Mesenchymal stem cell (in vitro differentiated cells and primary cell): Measurements from ENCODE around the gene MACROD2.

Experiments
- DNase-seq: peaks from one replicate; pipeline ENCODE4 v3.0.0-alpha.2; 2013
- H2AFZ ChIP-seq: one replicate; pipeline ENCODE4 v1.6.1; 2013; ENCODE audit warnings: low read depth, mild to moderate bottlenecking, control low read depth, inconsistent platforms, low read length, moderate library complexity
- H2AK5ac ChIP-seq: 2 replicates; pipeline ENCODE4 v1.6.1; 2013; ENCODE audit warnings: low read length, moderate library complexity, mild to moderate bottlenecking, inconsistent platforms; ENCODE audit not compliant: severe bottlenecking
- H2BK120ac ChIP-seq: one replicate; pipeline ENCODE4 v1.6.1; 2013; ENCODE audit warnings: low read depth, mild to moderate bottlenecking, inconsistent platforms, low read length, moderate library complexity
- H2BK12ac ChIP-seq, 2 experiments: one replicate each; pipeline ENCODE4 v1.6.1; 2013; ENCODE audit warnings: inconsistent platforms in 2 of 2, low read length in 2 of 2, mild to moderate bottlenecking in 2 of 2, moderate library complexity in 2 of 2, control low read depth in 1 of 2
- H2BK15ac ChIP-seq: one replicate; pipeline ENCODE4 v1.6.1; 2013; ENCODE audit warnings: mild to moderate bottlenecking, low read depth, inconsistent platforms; ENCODE audit not compliant: poor library complexity, severe bottlenecking
- H2BK5ac ChIP-seq: 2 replicates; pipeline ENCODE4 v1.6.1; 2013; ENCODE audit warnings: low read depth, mild to moderate bottlenecking, low read length, control low read depth, inconsistent platforms; ENCODE audit not compliant: poor library complexity, severe bottlenecking
- H3K14ac ChIP-seq, 2 experiments: one replicate each; pipeline ENCODE4 v1.6.1; 2013; ENCODE audit warnings: inconsistent platforms in 2 of 2, low read length in 2 of 2, control low read depth in 1 of 2, mild to moderate bottlenecking in 1 of 2, moderate library complexity in 1 of 2
- H3K18ac ChIP-seq, 2 experiments: one replicate each; pipeline ENCODE4 v1.6.1; 2013; ENCODE audit warnings: inconsistent platforms in 2 of 2, low read length in 2 of 2, control low read depth in 1 of 2, low read depth in 1 of 2, mild to moderate bottlenecking in 1 of 2
- H3K23ac ChIP-seq, 2 experiments: one replicate each; pipeline ENCODE4 v1.6.1; 2013; ENCODE audit warnings: inconsistent platforms in 2 of 2, low read length in 2 of 2, mild to moderate bottlenecking in 2 of 2, moderate library complexity in 2 of 2, control low read depth in 1 of 2
- H3K27ac ChIP-seq: 2 replicates; pipeline ENCODE4 v1.5.1; 2013; ENCODE audit warnings: mild to moderate bottlenecking, moderate library complexity, low read length, control low read depth, inconsistent platforms; ENCODE audit not compliant: poor library complexity, severe bottlenecking
- H3K27me3 ChIP-seq, 2 experiments: 2 replicates each; pipeline versions ENCODE4 v1.6.1 to v1.7.0; 2013; ENCODE audit warnings: low read length in 2 of 2, mild to moderate bottlenecking in 2 of 2, moderate library complexity in 2 of 2, control low read depth in 1 of 2, inconsistent platforms in 1 of 2; ENCODE audit not compliant: control insufficient read depth in 1 of 2, insufficient read depth in 1 of 2
- H3K36me3 ChIP-seq, 2 experiments: 2 replicates each; pipeline versions ENCODE4 v1.6.1 to v1.7.0; 2013; ENCODE audit warnings: low read length in 2 of 2, control low read depth in 1 of 2, inconsistent platforms in 1 of 2, low read depth in 1 of 2, mild to moderate bottlenecking in 1 of 2; ENCODE audit not compliant: insufficient read depth in 2 of 2, control insufficient read depth in 1 of 2
- H3K4ac ChIP-seq, 2 experiments: one replicate each; pipeline ENCODE4 v1.6.1; 2013; ENCODE audit warnings: inconsistent platforms in 2 of 2, low read length in 2 of 2, mild to moderate bottlenecking in 2 of 2, moderate library complexity in 2 of 2, control low read depth in 1 of 2, low read depth in 1 of 2
- H3K4me1 ChIP-seq: 2 replicates; pipeline ENCODE4 v1.6.1; 2013; ENCODE audit warnings: low read depth, low read length, control low read depth; ENCODE audit not compliant: control insufficient read depth, insufficient read depth
- H3K4me2 ChIP-seq: 2 replicates; pipeline ENCODE4 v1.6.1; 2013; ENCODE audit warnings: low read length, mild to moderate bottlenecking, inconsistent platforms; ENCODE audit not compliant: poor library complexity, severe bottlenecking
- H3K4me3 ChIP-seq, 2 experiments: 2 replicates each; pipeline versions ENCODE4 v1.5.1 to v1.7.0; 2013; ENCODE audit warnings: low read length in 2 of 2, mild to moderate bottlenecking in 2 of 2, control low read depth in 1 of 2, low read depth in 1 of 2; ENCODE audit not compliant: insufficient read depth in 1 of 2
- H3K79me1 ChIP-seq: replicated peaks from 2 replicates; pipeline ENCODE4 v1.6.1; 2013; ENCODE audit warnings: mild to moderate bottlenecking, control low read depth, low read length, inconsistent platforms; ENCODE audit not compliant: poor library complexity, severe bottlenecking
- H3K9ac ChIP-seq: 2 replicates; pipeline ENCODE4 v1.7.0; 2013; ENCODE audit warnings: mild to moderate bottlenecking, low read length, moderate library complexity
- H3K9me3 ChIP-seq: 2 replicates; pipeline ENCODE4 v1.7.0; 2013; ENCODE audit warnings: mild to moderate bottlenecking, low read length; ENCODE audit not compliant: control insufficient read depth
- H4K8ac ChIP-seq: one replicate; pipeline ENCODE4 v1.6.1; 2013; ENCODE audit warnings: inconsistent platforms, mild to moderate bottlenecking, low read length, moderate library complexity
- H4K91ac ChIP-seq: one replicate; pipeline ENCODE4 v1.6.1; 2013; ENCODE audit warnings: mild to moderate bottlenecking, low read length, inconsistent platforms
- WGBS: methylation state at CpG from one replicate; pipeline ENCODE4 v1.1.7; 2013; ENCODE audit warnings: mixed read lengths; 5-methylcytosine and 5-hydroxymethylcytosine counted together

The MACROD2 gene

DNA sequence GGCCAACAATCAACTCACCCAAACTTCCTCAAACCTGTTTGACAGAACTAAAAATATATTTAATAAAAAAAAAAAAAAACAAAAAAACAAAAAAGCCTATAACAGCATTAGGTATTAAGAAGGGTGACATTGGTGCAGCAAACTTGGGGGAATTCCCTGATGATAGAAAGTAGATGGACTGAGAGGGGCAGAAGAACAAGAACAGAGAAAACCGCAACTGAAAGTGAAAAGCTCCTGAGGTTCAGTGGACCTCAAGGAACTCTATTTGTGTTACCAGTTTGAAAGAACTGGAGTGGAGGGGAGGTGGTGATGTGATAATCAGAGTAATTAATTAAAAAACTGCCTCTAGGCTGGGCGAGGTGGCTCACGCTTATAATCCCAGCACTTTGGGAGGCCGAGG, 53.8 kb downstream of the MACROD2 start:
- Histone ChIP-seq H3K18ac (no peak overlapping the region), H3K27me3 (no peaks in the 10 kb centered on the region), H3K14ac (no peak overlapping the region), H3K9me3 (no peaks in the 10 kb centered on the region), H3K4me2 (no peak overlapping the region), H4K91ac (no peak overlapping the region), H3K36me3 (no peaks in the 10 kb centered on the region), H3K9ac (no peak overlapping the region), H2AFZ (no peak overlapping the region), H2BK15ac (no peak overlapping the region), H3K4me3 (no peak overlapping the region), H3K79me1 (no peaks in the 10 kb centered on the region), H3K27ac (no peak overlapping the region), H2BK5ac (no peak overlapping the region), H3K23ac (no peak overlapping the region), H2BK120ac (no peak overlapping the region), H4K8ac (no peak overlapping the region), H2BK12ac (no peak overlapping the region), H2AK5ac (no peak overlapping the region), H3K4me1 (no peaks in the 10 kb centered on the region), H3K4ac (no peak overlapping the region)
- WGBS = 90% methylated on average over 4 of the region's 4 CpGs
- DNase-seq = no peak

GRCh38 chr20:14051454-14051853, 56.1 kb downstream of the MACROD2 start:
- H2BK15ac ChIP-seq = no peak overlapping the region
- no peaks in the 10 kb centered on the region for H3K9me3 ChIP-seq
- no peak for DNase-seq
- H3K9ac ChIP-seq = no peak overlapping the region
- no peak overlapping the region for H3K23ac ChIP-seq
- no peak overlapping the region for H2BK5ac ChIP-seq
- no peak overlapping the region for H2AK5ac ChIP-seq
- WGBS = no CpG with 5 or more reads among the region's 1 CpG
- no peak overlapping the region for H3K4me3 ChIP-seq
- no peak overlapping the region for H3K18ac ChIP-seq
- H3K36me3 ChIP-seq = no peaks in the 10 kb centered on the region
- H2AFZ ChIP-seq = no peak overlapping the region
- no peak overlapping the region for H2BK12ac ChIP-seq
- H4K8ac ChIP-seq = no peak overlapping the region
- no peak overlapping the region for H3K4ac ChIP-seq
- H3K14ac ChIP-seq = no peak overlapping the region
- no peak overlapping the region for H3K27ac ChIP-seq
- H3K79me1 ChIP-seq = no peaks in the 10 kb centered on the region
- no peak overlapping the region for H2BK120ac ChIP-seq
- no peaks in the 10 kb centered on the region for H3K4me1 ChIP-seq
- no peak overlapping the region for H4K91ac ChIP-seq
- H3K27me3 ChIP-seq = no peaks in the 10 kb centered on the region
- no peak overlapping the region for H3K4me2 ChIP-seq

DNA sequence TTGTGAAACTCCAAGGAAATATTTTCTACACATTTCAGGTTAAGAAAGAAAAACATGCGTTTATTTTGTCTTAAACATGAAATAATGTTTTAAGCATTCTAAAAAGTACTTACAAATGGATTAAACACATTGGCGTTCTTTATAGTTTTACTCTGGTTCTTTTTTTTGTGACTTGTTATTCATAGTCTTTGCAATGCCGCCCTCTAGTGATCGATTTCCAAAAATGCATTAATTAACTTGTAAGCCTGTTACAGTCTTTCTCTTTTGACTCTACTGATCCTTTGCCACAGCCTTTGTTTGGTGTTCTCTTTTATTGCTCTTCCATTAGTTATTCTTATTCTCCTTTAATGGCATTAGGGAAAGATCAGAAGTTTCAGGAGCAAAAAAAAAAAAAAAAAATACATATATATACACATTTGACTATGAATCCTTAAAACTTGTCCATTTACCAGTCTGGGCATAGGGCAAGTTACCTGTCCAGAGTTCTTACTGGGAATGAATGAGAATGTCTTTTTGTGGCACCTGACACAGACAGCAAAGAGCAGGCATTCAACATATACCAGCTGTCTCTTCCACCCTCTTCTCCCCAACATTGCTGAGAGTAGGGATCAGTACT, 59.9 kb downstream of the MACROD2 start:
- Histone ChIP-seq H3K4me2 (no peak overlapping the region), H3K36me3 (no peaks in the 10 kb centered on the region), H4K8ac (no peak overlapping the region), H3K4ac (no peak overlapping the region), H3K9me3 (no peaks in the 10 kb centered on the region), H2BK120ac (no peak overlapping the region), H3K9ac (peak overlapping the region; percentile 60), H2BK15ac (no peak overlapping the region), H3K23ac (no peak overlapping the region), H3K4me1 (no peaks in the 10 kb centered on the region), H2AK5ac (no peak overlapping the region), H3K79me1 (no peaks in the 10 kb centered on the region), H3K27ac (no peak overlapping the region), H3K27me3 (no peaks in the 10 kb centered on the region), H3K14ac (no peak overlapping the region), H3K18ac (no peak overlapping the region), H2BK12ac (no peak overlapping the region), H3K4me3 (no peak overlapping the region), H4K91ac (no peak overlapping the region), H2AFZ (no peak overlapping the region), H2BK5ac (no peak overlapping the region)
- WGBS = 0% methylated on average over 2 of the region's 4 CpGs
- DNase-seq = peak; percentile 57

DNA sequence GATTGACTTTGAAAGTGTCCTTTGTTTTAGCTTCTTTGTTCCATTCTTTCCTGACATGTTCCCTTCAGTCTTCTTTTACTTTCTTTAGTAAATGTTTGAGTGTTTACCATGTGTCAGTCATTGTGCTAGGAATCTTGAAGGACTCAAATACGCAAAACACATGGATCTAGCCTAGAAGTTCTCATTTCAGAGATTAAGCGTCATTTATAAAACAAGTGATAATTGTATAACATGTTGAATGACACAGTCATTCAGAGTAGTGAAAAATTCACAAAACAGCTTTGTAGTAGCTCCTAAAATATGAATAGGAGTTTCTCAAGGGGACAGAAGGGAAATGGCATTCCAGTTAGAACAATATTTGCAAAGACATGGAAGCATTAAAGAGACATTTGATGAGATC, 66.9 kb downstream of the MACROD2 start:
- no peak overlapping the region for H2AK5ac ChIP-seq
- H2AFZ ChIP-seq = no peak overlapping the region
- no peak for DNase-seq
- no peak overlapping the region for H3K4me2 ChIP-seq
- no peak overlapping the region for H2BK12ac ChIP-seq
- no peaks in the 10 kb centered on the region for H3K4me1 ChIP-seq
- no peak overlapping the region for H3K4me3 ChIP-seq
- H3K27ac ChIP-seq = no peak overlapping the region
- H2BK5ac ChIP-seq = no peak overlapping the region
- no peak overlapping the region for H3K23ac ChIP-seq
- no peak overlapping the region for H2BK120ac ChIP-seq
- H3K14ac ChIP-seq = no peak overlapping the region
- H3K79me1 ChIP-seq = no peaks in the 10 kb centered on the region
- H4K8ac ChIP-seq = no peak overlapping the region
- no peaks in the 10 kb centered on the region for H3K27me3 ChIP-seq
- no peaks in the 10 kb centered on the region for H3K9me3 ChIP-seq
- no peak overlapping the region for H3K4ac ChIP-seq
- WGBS = 100% methylated on average over 2 of the region's 2 CpGs
- no peaks in the 10 kb centered on the region for H3K36me3 ChIP-seq
- no peak overlapping the region for H3K18ac ChIP-seq
- no peak overlapping the region for H2BK15ac ChIP-seq
- no peak overlapping the region for H3K9ac ChIP-seq
- no peak overlapping the region for H4K91ac ChIP-seq
